Activated naive CD4-positive, alpha-beta T cell treated with anti-CD3 and anti-CD28 coated beads for 36 hours (primary cell): ENCODE results near the gene MMP2. TPM values are rescaled to one million over a fixed set of nuclear protein-coding genes. Genes with fewer than 3 reads are reported as not detected.

Experiments
- CTCF ChIA-PET: fragments of 350-600 bp; sonication (Branson Sonifier 250); formaldehyde crosslinking; loops from one replicate; lab custom pipeline; 2021; ENCODE audit warnings: antibody characterized with exemption; lab: Charles Lee
- DNase-seq: peaks from one replicate; pipeline ENCODE4 v3.0.0-alpha.2; 2020
- H3K27ac Mint-ChIP-seq: one replicate; pipeline ENCODE4 v1.8.0; 2021; ENCODE audit warnings: mild to moderate bottlenecking, mixed read lengths
- H3K27me3 Mint-ChIP-seq: one replicate; pipeline ENCODE4 v1.8.0; 2021; ENCODE audit warnings: low read depth, mixed read lengths
- H3K36me3 Mint-ChIP-seq: one replicate; pipeline ENCODE4 v1.8.0; 2021; ENCODE audit warnings: low read depth, mixed read lengths
- H3K4me1 Mint-ChIP-seq: one replicate; pipeline ENCODE4 v1.8.0; 2021; ENCODE audit warnings: low read depth, mixed read lengths
- H3K4me3 Mint-ChIP-seq: one replicate; pipeline ENCODE4 v1.8.0; 2021; ENCODE audit warnings: mild to moderate bottlenecking, moderate library complexity, mixed read lengths
- H3K9me3 Mint-ChIP-seq: one replicate; pipeline ENCODE4 v1.8.0; 2021; ENCODE audit warnings: mixed read lengths
- intact Hi-C: fragments of 100-400 bp; cut with micrococcal nuclease; formaldehyde crosslinking; loops from one replicate; pipeline ENCODE4 v1.15.1; 2023
- total RNA-seq, 2 experiments: library from RNA; stranded (reverse); gene quantifications; one replicate each; pipeline ENCODE4 v1.2.3, GENCODE V29; 2021

The MMP2 gene
- total RNA-seq, 2 experiments from 2014 or later: not detected

DNA sequence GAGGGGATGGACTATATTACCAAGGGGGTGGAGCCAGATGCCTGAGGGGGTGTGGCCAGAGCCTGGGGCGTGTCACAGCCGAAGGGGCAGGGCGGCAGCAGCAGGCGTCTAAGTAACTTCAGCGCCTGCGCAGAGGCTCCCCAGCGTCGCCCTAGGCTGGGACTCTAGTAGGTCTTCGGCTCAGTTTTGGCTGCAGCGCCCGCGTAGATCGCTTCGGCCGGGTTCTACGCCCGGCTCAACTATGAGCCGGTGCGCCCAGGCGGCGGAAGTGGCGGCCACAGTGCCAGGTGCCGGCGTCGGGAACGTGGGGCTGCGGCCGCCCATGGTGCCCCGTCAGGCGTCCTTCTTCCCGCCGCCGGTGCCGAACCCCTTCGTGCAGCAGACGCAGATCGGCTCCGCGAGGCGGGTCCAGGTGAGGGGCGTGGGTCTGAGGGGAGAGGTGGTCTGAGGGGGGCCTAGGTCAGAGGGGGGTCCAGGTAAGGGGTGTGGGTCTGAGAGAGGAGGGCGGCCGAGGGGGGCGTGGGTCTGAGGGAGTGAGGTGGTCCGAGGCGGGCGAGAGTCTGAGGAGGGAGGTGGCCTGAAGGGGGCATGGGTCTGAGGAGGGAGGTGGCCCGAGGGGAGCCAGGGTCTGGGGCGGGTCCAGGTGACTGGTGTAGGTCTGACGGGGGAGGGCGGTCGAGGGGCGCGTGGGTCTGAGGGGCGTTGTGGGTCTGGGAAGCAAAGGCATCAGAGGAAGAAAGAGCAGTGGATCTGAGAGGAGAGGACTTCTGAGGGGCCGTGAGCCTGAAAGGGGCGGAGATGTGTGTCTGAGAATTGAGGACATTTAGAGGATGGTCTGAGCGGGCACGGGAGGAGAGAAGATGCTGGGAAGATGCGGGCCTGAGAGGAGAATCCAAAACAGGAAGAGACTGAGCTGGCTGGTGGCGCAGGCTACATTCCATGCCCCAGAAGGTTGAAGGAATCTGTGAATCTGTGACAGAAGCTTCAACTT lies 30.2 kb downstream of the MMP2 start, which contains the start of gene LPCAT2:
Gene LPCAT2 (plus strand): TSS at position 132 of the 991 bp plus-strand sequence. CDS start 110 bp downstream, at position 242.
- intact Hi-C loops: no loop called here
- Mint-ChIP-seq H3K4me1 (peaks cover 10% of the 10 kb centered on the region), H3K4me3 (peak within 1 kb of the TSS; percentile 43), H3K9me3 (peaks cover 12% of the 10 kb centered on the region), H3K36me3 (no peaks in the 10 kb centered on the region), H3K27ac (no peak within 1 kb of the TSS), H3K27me3 (peaks cover 44% of the 10 kb centered on the region)
- CTCF ChIA-PET: interaction anchor here (0.6 kb wide), 1 partner anchor 19 kb away, joined by 4 read pairs; no protein-coding TSS in a partner anchor
- DNase-seq: peak; percentile 49

GRCh38 chr16:55510185-55510805 lies 31.3 kb downstream of the MMP2 start:
- intact Hi-C loops: no loop called here
- Mint-ChIP-seq H3K4me1 (peaks cover 10% of the 10 kb centered on the region), H3K9me3 (peaks cover 12% of the 10 kb centered on the region), H3K27ac (no peak overlapping the region), H3K36me3 (no peaks in the 10 kb centered on the region), H3K4me3 (no peak overlapping the region), H3K27me3 (peaks cover 47% of the 10 kb centered on the region)
- DNase-seq: no peak
- CTCF ChIA-PET: no interaction called here

DNA sequence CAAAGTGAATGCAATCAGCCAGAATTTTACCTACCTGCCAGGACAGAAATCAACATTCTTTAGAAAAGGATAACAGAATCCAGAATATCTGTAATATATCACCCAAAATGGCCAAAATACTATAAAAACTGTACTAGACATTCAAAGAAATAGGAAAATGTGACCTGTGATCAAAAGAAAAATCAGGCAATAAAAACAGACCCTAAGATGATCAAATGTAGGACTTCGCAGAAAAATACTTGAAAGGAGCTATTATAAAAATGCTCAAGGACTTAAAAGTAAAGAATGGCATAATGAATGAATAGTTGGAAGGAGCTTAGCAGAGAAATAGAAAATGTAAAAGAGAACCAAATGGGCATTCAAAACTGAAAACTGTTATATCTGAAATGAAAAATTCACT lies 33.9 kb downstream of the MMP2 start:
- Mint-ChIP-seq H3K27me3 (peaks cover 36% of the 10 kb centered on the region), H3K36me3 (no peaks in the 10 kb centered on the region), H3K27ac (no peak overlapping the region), H3K4me1 (peaks cover 10% of the 10 kb centered on the region), H3K9me3 (peaks cover 12% of the 10 kb centered on the region), H3K4me3 (no peak overlapping the region)
- CTCF ChIA-PET: no interaction called here
- intact Hi-C loops: no loop called here
- DNase-seq: no peak

GRCh38 chr16:55513616-55514015 lies 34.6 kb downstream of the MMP2 start:
- H3K36me3 Mint-ChIP-seq: no peaks in the 10 kb centered on the region
- H3K27ac Mint-ChIP-seq: no peak overlapping the region
- no peak overlapping the region for H3K4me3 Mint-ChIP-seq
- no peak for DNase-seq
- peaks cover 12% of the 10 kb centered on the region for H3K9me3 Mint-ChIP-seq
- peaks cover 32% of the 10 kb centered on the region for H3K27me3 Mint-ChIP-seq
- intact Hi-C loops: no loop called here
- CTCF ChIA-PET: no interaction called here
- peaks cover 9% of the 10 kb centered on the region for H3K4me1 Mint-ChIP-seq

DNA sequence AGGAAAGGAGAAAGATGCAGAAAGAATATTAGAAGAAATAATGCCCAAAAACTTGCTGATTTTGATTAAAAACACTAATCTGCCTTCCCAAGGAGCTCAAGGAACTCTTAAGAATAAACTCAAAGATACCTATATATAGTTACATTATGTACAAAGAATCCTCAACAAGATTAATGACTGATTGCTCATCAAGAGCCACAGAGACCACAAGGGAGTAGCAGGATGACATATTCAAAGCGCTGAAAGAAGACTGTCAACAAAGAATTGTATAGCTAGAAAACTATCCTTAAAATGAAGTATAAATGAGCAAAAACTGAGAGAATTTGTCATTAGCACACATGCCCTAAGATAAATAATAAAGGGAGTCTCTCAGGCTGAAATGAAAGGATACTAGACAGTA lies 36.1 kb downstream of the MMP2 start:
- Mint-ChIP-seq H3K9me3 (peaks cover 13% of the 10 kb centered on the region), H3K4me1 (no peaks in the 10 kb centered on the region), H3K4me3 (no peak overlapping the region), H3K27me3 (peaks cover 21% of the 10 kb centered on the region), H3K27ac (no peak overlapping the region), H3K36me3 (no peaks in the 10 kb centered on the region)
- DNase-seq: no peak
- CTCF ChIA-PET: interaction anchor here (1.8 kb wide), 1 partner anchor 50 kb away, joined by 10 read pairs; no protein-coding TSS in a partner anchor
- intact Hi-C loops: no loop called here

- Mint-ChIP-seq H3K9me3 (peaks cover 10% of the 10 kb centered on the region), H3K36me3 (no peaks in the 10 kb centered on the region), H3K27ac (no peak overlapping the region), H3K4me1 (no peaks in the 10 kb centered on the region), H3K27me3 (no peaks in the 10 kb centered on the region), H3K4me3 (no peak overlapping the region)
- intact Hi-C loops: no loop called here
- CTCF ChIA-PET: interaction anchor here (1.5 kb wide), 1 partner anchor 57 kb away, joined by 3 read pairs; no protein-coding TSS in a partner anchor
- DNase-seq: no peak
These were observed 42.8 kb downstream of the MMP2 start for GRCh38 chr16:55521792-55522191.

GRCh38 chr16:55526441-55526840 lies 47.4 kb downstream of the MMP2 start:
- no peak overlapping the region for H3K4me3 Mint-ChIP-seq
- H3K9me3 Mint-ChIP-seq: peaks cover 8% of the 10 kb centered on the region
- DNase-seq: no peak
- peaks cover 2% of the 10 kb centered on the region for H3K27me3 Mint-ChIP-seq
- H3K4me1 Mint-ChIP-seq: no peaks in the 10 kb centered on the region
- intact Hi-C loops: no loop called here
- CTCF ChIA-PET: no interaction called here
- no peak overlapping the region for H3K27ac Mint-ChIP-seq
- H3K36me3 Mint-ChIP-seq: no peaks in the 10 kb centered on the region

GRCh38 chr16:55527885-55528284 lies 48.9 kb downstream of the MMP2 start:
- Mint-ChIP-seq H3K4me3 (no peak overlapping the region), H3K27ac (no peak overlapping the region), H3K9me3 (no peaks in the 10 kb centered on the region), H3K27me3 (peaks cover 2% of the 10 kb centered on the region), H3K36me3 (no peaks in the 10 kb centered on the region), H3K4me1 (no peaks in the 10 kb centered on the region)
- intact Hi-C loops: no loop called here
- no peak for DNase-seq
- CTCF ChIA-PET: interaction anchor here (0.6 to 0.9 kb wide), 4 partner anchors 11 to 35 kb away, joined by 3 to 4 read pairs (median 4); no protein-coding TSS in a partner anchor

DNA sequence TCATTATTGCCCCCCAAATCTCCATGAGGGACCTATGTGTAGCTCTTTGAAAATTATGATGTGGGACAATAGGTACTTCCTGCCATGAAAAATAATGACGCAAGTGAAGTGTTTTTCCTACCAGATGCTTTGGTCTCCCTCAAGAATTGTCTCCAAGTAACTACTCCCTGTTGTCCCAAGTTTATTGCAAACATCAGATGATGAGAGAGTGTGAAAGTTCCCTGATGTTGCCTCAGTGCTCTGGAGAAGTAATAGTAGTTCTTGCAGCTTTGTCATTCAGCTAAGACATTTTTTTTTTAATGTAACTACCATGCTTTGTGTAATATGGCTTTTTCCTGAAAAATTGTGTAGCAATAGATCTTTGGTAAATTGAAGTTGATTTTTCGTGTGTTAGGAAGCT lies 50.0 kb downstream of the MMP2 start:
- no peak overlapping the region for H3K4me3 Mint-ChIP-seq
- no peaks in the 10 kb centered on the region for H3K36me3 Mint-ChIP-seq
- CTCF ChIA-PET: no interaction called here

GRCh38 chr16:55530316-55530856 lies 51.4 kb downstream of the MMP2 start:
- Mint-ChIP-seq H3K4me1 (no peaks in the 10 kb centered on the region), H3K27me3 (peaks cover 5% of the 10 kb centered on the region)
- intact Hi-C loops: no loop called here

More for the DNA sequence above, 50.0 kb downstream of the MMP2 start:
- no peak for DNase-seq
- intact Hi-C loops: no loop called here
- no peaks in the 10 kb centered on the region for H3K4me1 Mint-ChIP-seq
- no peaks in the 10 kb centered on the region for H3K9me3 Mint-ChIP-seq
- H3K27me3 Mint-ChIP-seq: peaks cover 2% of the 10 kb centered on the region
- H3K27ac Mint-ChIP-seq: no peak overlapping the region

DNA sequence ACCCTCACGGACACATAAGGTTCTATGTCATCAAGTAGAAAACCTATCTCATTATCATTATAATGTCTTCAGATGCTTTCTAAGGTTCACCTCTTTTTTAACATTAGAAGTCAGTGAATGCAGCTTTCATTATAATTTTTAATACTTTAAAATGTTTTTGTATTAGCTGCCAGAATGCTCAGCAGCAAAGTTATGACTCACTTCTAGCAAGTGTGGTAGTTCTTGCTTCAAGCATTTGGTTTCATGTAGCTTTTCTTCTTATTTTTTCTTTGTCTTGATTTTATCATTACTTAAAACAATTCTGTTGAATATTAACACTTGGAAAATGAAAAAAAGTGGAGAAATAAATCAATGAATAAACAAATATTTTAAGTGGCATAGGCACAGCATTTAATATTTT lies 53.2 kb downstream of the MMP2 start:
- CTCF ChIA-PET: interaction anchor here (0.5 kb wide), 1 partner anchor 25 kb away, joined by 3 read pairs; no protein-coding TSS in a partner anchor
- intact Hi-C loops: no loop called here
- peaks cover 5% of the 10 kb centered on the region for H3K27me3 Mint-ChIP-seq
- no peaks in the 10 kb centered on the region for H3K36me3 Mint-ChIP-seq
- no peak overlapping the region for H3K4me3 Mint-ChIP-seq
- no peaks in the 10 kb centered on the region for H3K4me1 Mint-ChIP-seq
- no peak for DNase-seq
- H3K27ac Mint-ChIP-seq: no peak overlapping the region
- no peaks in the 10 kb centered on the region for H3K9me3 Mint-ChIP-seq

More at GRCh38 chr16:55530316-55530856, 51.4 kb downstream of the MMP2 start:
- no peak overlapping the region for H3K4me3 Mint-ChIP-seq
- DNase-seq: no peak
- no peak overlapping the region for H3K27ac Mint-ChIP-seq
- H3K36me3 Mint-ChIP-seq: no peaks in the 10 kb centered on the region
- H3K9me3 Mint-ChIP-seq: no peaks in the 10 kb centered on the region
- CTCF ChIA-PET: interaction anchor here (0.5 kb wide), 1 partner anchor 888 kb away, joined by 3 read pairs; no protein-coding TSS in a partner anchor

DNA sequence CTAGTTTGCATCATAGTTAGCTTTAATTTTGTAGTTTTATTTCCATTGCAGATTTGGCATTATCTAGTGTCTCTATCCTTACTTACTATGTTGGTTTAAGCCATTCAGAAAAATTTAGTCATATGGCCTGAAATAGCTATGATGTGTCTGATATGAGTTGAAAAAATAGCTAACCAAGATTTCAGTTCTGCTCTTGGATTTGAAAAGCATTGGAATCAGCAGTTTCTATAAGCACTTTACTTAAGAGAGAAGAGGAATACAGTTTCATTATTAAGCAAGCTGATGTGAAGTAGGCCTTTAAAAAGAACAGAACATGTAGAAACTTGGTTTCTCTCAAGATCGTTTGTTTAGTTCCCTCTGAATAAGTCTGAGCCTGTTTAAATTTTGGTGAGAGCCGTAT lies 55.8 kb downstream of the MMP2 start:
- intact Hi-C loops: no loop called here
- CTCF ChIA-PET: no interaction called here
- H3K4me1 Mint-ChIP-seq: no peaks in the 10 kb centered on the region
- H3K4me3 Mint-ChIP-seq: no peak overlapping the region
- H3K27me3 Mint-ChIP-seq: peaks cover 3% of the 10 kb centered on the region
- H3K9me3 Mint-ChIP-seq: no peaks in the 10 kb centered on the region
- H3K27ac Mint-ChIP-seq: no peak overlapping the region
- no peaks in the 10 kb centered on the region for H3K36me3 Mint-ChIP-seq
- no peak for DNase-seq
